Lung (tissue), 12 donors: ENCODE measurements around the gene CNP. TPM values are rescaled to one million over a fixed set of nuclear protein-coding genes. Genes with fewer than 3 reads are reported as not detected.
"Not testable (repeated sequence)": the region's sequence is repeated elsewhere in the genome, so short reads cannot be mapped to it uniquely, and the experiment has no call there.

Experiments
- ATAC-seq: fragments of 200-7000 bp; cut with Tn5 transposase; one replicate; pipeline ENCODE4 v1.9.1; 2020; ENCODE audit warnings: moderate number of reproducible peaks; ENCODE audit not compliant: insufficient read depth, low FRiP score
- DNase-seq, 3 donors: peaks; one replicate each; pipeline ENCODE4 v3.0.0-alpha.2; 2013 to 2017
- H3K27ac ChIP-seq, 2 donors: one replicate each; pipeline ENCODE4 v1.5.1; 2013; ENCODE audit warnings: mild to moderate bottlenecking in 2 of 2, moderate library complexity in 2 of 2, control low read depth in 1 of 2, inconsistent platforms in 1 of 2, low read depth in 1 of 2, low read length in 1 of 2
- H3K27me3 ChIP-seq, 3 donors: one replicate each; pipeline ENCODE4 v1.5.1; 2013; ENCODE audit warnings: low read length in 2 of 3; ENCODE audit not compliant: control insufficient read depth in 3 of 3, insufficient read depth in 3 of 3
- H3K36me3 ChIP-seq, 4 donors: one replicate each; pipeline ENCODE4 v1.5.1; 2013; ENCODE audit warnings: low read length in 4 of 4, mild to moderate bottlenecking in 1 of 4, moderate library complexity in 1 of 4; ENCODE audit not compliant: control insufficient read depth in 4 of 4, insufficient read depth in 4 of 4
- H3K4me1 ChIP-seq, 5 donors: one replicate each; pipeline ENCODE4 v1.5.1; 2013; ENCODE audit warnings: low read length in 5 of 5, mild to moderate bottlenecking in 2 of 5, moderate library complexity in 1 of 5; ENCODE audit not compliant: control insufficient read depth in 5 of 5, insufficient read depth in 5 of 5
- H3K4me3 ChIP-seq: one replicate; pipeline ENCODE4 v1.5.1; 2013; ENCODE audit warnings: mild to moderate bottlenecking, control low read depth, moderate library complexity
- H3K9ac ChIP-seq, 2 donors: one replicate each; pipeline ENCODE4 v1.5.1; 2013; ENCODE audit warnings: low read length in 2 of 2, control low read depth in 1 of 2; ENCODE audit not compliant: insufficient read depth in 1 of 2
- H3K9me3 ChIP-seq, 4 donors: one replicate each; pipeline ENCODE4 v1.5.1; 2013; ENCODE audit warnings: low read length in 3 of 4, mild to moderate bottlenecking in 1 of 4, moderate library complexity in 1 of 4; ENCODE audit not compliant: control insufficient read depth in 4 of 4, insufficient read depth in 3 of 4
- CTCF ChIP-seq: IDR thresholded peaks from 2 replicates; pipeline ENCODE4 v1.5.1; 2012; ENCODE audit warnings: mild to moderate bottlenecking; ENCODE audit errors: control extremely low read depth, extremely low read depth
- WGBS, 2 donors: extraction: QIAGEN DNeasy Blood & Tissue Kit; methylation state at CpG; one replicate each; pipeline ENCODE4 v1.1.7; 2013; 5-methylcytosine and 5-hydroxymethylcytosine counted together
- polyA plus RNA-seq, 2 donors: library from polyadenylated mRNA; stranded (reverse); fragments of 200-250 nt; gene quantifications; one replicate each; pipeline ENCODE4 v1.2.1, GENCODE V29; 2013
- total RNA-seq, 2 donors: library from RNA; depleted of rRNA in 1 of 2; stranded (reverse); fragments of >200 nt in 1 of 2; gene quantifications; one replicate each; pipeline ENCODE4 v1.2.1, GENCODE V29; 2014 to 2021
- donor health status: control.
- donor health status: control.
- donor health status: Bipolar disorder and iron deficiency.
- donor health status: healthy.
- donor health status: DM: yes; HTN: yes; CAD: no.

Gene CNP
- total and polyA plus RNA-seq, 4 donors: 32.3 to 53.5 (median 33.9) TPM

GRCh38 chr17:42009170-42009569, 42.6 kb downstream of the CNP start:
- H3K4me1 ChIP-seq: peaks cover 0 to 25% (median 3%) of the 10 kb centered on the region in 5 donors
- H3K4me3 ChIP-seq: no peak overlapping the region
- H3K9me3 ChIP-seq: no peaks in the 10 kb centered on the region
- WGBS, 2 donors: 77 to 81% methylated on average over 4 of the region's 4 CpGs
- DNase-seq (no peak), ATAC-seq (no peak)
- no peak overlapping the region for H3K27ac ChIP-seq
- H3K36me3 ChIP-seq: peaks cover 0 to 6% (median 2%) of the 10 kb centered on the region in 4 donors
- H3K27me3 ChIP-seq: no peaks in the 10 kb centered on the region
- H3K9ac ChIP-seq: no peak overlapping the region
- TF ChIP-seq CTCF: no peak

- not testable (repeated sequence) for H3K9me3 ChIP-seq, DNase-seq, H3K4me3 ChIP-seq, H3K27me3 ChIP-seq, H3K9ac ChIP-seq, H3K36me3 ChIP-seq
- Histone ChIP-seq H3K27ac (peak overlapping the region in 1 of 2 donors; percentile 36), H3K4me1 (peaks cover 0 to 21% (median 3%) of the 10 kb centered on the region in 5 donors)
- peak; percentile 50 for ATAC-seq
- WGBS, 2 donors: 25 to 40% methylated on average over 9 of the region's 9 CpGs
Observed at GRCh38 chr17:42010266-42010680, 43.7 kb downstream of the CNP start.

- 91 to 95% methylated on average over 3 of the region's 3 CpGs for WGBS, 2 donors
- Histone ChIP-seq H3K36me3 (peaks cover 0 to 6% (median 2%) of the 10 kb centered on the region in 4 donors), H3K4me1 (peaks cover 0 to 25% (median 5%) of the 10 kb centered on the region in 5 donors), H3K9me3 (no peaks in the 10 kb centered on the region), H3K9ac (no peak overlapping the region), H3K27ac (peak overlapping the region in 1 of 2 donors; percentile 36), H3K4me3 (no peak overlapping the region), H3K27me3 (no peaks in the 10 kb centered on the region)
- no peak for TF ChIP-seq CTCF
- ATAC-seq (no peak), DNase-seq (no peak)
Observed at GRCh38 chr17:42010898-42011516, 44.4 kb downstream of the CNP start.

GRCh38 chr17:42012363-42012762, 45.8 kb downstream of the CNP start:
- ATAC-seq, H3K4me3 ChIP-seq, H3K27me3 ChIP-seq, H3K9ac ChIP-seq, DNase-seq, H3K27ac ChIP-seq, H3K36me3 ChIP-seq, H3K9me3 ChIP-seq: not testable (repeated sequence)
- H3K4me1 ChIP-seq: peaks cover 0 to 27% (median 4%) of the 10 kb centered on the region in 5 donors
- WGBS, 2 donors: 84 to 93% methylated on average over 4 of the region's 4 CpGs

- peaks cover 0 to 27% (median 7%) of the 10 kb centered on the region in 5 donors for H3K4me1 ChIP-seq
- 94 to 95% methylated on average over 12 of the region's 12 CpGs for WGBS, 2 donors
Observed at GRCh38 chr17:42013740-42014139, 47.1 kb downstream of the CNP start.

More at GRCh38 chr17:42013740-42014139, 47.1 kb downstream of the CNP start:
- H3K9me3 ChIP-seq, H3K27ac ChIP-seq, H3K27me3 ChIP-seq, H3K36me3 ChIP-seq, DNase-seq, H3K9ac ChIP-seq, H3K4me3 ChIP-seq, ATAC-seq: not testable (repeated sequence)
